Natural killer cell treated with Interleukin-12 subunit alpha and Interleukin-12 subunit beta and Interleukin-15 and Interleukin-18, amount 100 ng/mL, for 72 hours (primary cell): ENCODE results near the gene MIP. TPM values are rescaled to one million over a fixed set of nuclear protein-coding genes. Genes with fewer than 3 reads are reported as not detected.
"Not testable (repeated sequence)": the region's sequence is repeated elsewhere in the genome, so short reads cannot be mapped to it uniquely, and the experiment has no call there.

ENCODE experiments used
- ATAC-seq, 2 donors: fragments of 150-1000 bp; cut with Tn5 transposase in 1 of 2; sonication (Bioruptor Pico), chemical (Tn5 transposase) in 1 of 2; 2 replicates each; pipeline ENCODE4 v1.10.0; 2021
- DNase-seq: peaks from one replicate; pipeline ENCODE4 v3.0.0; 2022; ENCODE audit warnings: low spot score
- H3K27ac Mint-ChIP-seq, 2 donors: 1 replicate in 1 of 2; 2 replicates in 1 of 2; pipeline ENCODE4 v1.8.0; 2022; ENCODE audit warnings: mixed read lengths in 2 of 2, mild to moderate bottlenecking in 1 of 2, moderate library complexity in 1 of 2
- H3K27me3 Mint-ChIP-seq, 2 donors: 1 replicate in 1 of 2; 2 replicates in 1 of 2; pipeline ENCODE4 v1.8.0; 2022; ENCODE audit warnings: mixed read lengths in 2 of 2
- H3K36me3 Mint-ChIP-seq: one replicate; pipeline ENCODE4 v1.8.0; 2022; ENCODE audit warnings: mixed read lengths
- H3K4me1 Mint-ChIP-seq, 2 donors: 1 replicate in 1 of 2; 2 replicates in 1 of 2; pipeline ENCODE4 v1.8.0; 2022; ENCODE audit warnings: low read depth in 2 of 2, mixed read lengths in 2 of 2, mild to moderate bottlenecking in 1 of 2
- H3K4me3 Mint-ChIP-seq: one replicate; pipeline ENCODE4 v1.8.0; 2022; ENCODE audit warnings: mixed read lengths
- H3K9me3 Mint-ChIP-seq: 2 replicates; pipeline ENCODE4 v1.8.0; 2022; ENCODE audit warnings: mixed read lengths
- total RNA-seq, 2 donors: library from RNA; stranded (reverse); gene quantifications; one replicate each; pipeline ENCODE4 v1.2.3, GENCODE V29; 2022

The MIP gene
- total RNA-seq, 2 donors from 2014 or later, result 0.75 TPM; not detected in 1

DNA sequence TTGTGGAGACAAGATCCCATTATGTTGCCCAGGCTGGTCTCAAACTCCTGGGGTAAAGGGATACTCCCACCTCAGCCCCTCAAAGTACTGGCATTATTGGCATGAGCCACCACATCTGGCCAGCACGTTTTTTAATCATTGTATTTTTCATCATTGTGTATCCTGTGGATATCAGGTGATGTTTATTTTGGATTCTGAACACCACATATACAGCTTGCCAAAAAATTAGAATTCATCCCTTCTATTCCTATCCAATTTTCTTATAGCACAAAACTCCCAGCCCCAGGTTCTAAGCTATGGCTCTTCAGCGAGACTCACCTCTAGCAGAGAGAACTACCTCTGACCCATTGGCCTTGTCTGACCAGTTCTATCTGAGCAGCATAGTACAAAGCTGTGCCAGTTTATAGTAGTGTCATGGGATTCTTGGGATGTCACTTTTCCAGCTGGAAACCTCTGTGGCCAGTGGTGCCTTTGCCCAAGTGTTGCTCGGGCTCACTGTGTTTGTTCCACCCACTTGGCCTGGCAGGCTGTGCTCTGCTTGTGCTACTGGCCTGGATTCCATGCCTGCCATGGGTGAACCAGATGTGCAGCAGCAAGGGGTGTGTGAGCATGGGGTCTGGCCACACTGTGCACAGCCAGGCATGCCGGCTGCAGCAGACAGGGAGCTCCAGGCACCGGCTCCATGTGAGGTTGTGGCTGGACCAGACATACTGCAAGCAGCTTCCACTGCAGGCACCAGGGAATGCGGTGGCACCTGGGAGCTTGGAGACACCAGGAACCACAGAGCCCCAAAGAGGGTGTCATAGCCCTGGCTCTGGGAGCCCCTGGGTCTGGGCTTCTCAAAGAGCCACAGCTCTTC, 42.4 kb downstream of the MIP start:
- Mint-ChIP-seq H3K4me3 (no peak overlapping the region), H3K4me1 (no peaks in the 10 kb centered on the region), H3K27me3 (no peaks in the 10 kb centered on the region), H3K9me3 (no peaks in the 10 kb centered on the region), H3K36me3 (peaks cover 5% of the 10 kb centered on the region), H3K27ac (no peak overlapping the region)
- ATAC-seq (peak in 1 of 2 donors; percentile 14), DNase-seq (no peak)

DNA sequence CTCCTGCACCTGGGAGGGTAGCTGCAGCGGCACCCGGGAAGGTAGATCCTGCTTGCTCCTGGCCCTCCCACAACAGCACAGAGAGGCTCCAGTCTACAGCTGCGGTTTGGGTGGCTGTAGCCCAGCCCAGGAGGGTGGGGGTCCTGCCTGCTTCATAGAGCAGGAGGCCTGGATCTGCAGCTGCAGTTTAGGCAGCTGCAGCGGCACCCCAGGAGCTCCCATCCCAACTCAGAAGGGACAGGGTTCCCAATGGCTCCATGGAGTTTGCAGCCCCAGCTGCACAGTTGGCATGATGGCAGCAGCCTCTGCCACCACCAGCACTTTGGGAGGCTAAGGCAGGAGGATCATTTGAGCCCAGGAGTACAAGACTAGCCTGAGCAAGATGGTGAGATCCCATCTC, 43.7 kb downstream of the MIP start:
- DNase-seq (no peak), ATAC-seq (no peak)
- Mint-ChIP-seq H3K4me3 (no peak overlapping the region), H3K9me3 (no peaks in the 10 kb centered on the region), H3K4me1 (no peaks in the 10 kb centered on the region), H3K36me3 (peaks cover 5% of the 10 kb centered on the region), H3K27me3 (no peaks in the 10 kb centered on the region), H3K27ac (no peak overlapping the region)

DNA sequence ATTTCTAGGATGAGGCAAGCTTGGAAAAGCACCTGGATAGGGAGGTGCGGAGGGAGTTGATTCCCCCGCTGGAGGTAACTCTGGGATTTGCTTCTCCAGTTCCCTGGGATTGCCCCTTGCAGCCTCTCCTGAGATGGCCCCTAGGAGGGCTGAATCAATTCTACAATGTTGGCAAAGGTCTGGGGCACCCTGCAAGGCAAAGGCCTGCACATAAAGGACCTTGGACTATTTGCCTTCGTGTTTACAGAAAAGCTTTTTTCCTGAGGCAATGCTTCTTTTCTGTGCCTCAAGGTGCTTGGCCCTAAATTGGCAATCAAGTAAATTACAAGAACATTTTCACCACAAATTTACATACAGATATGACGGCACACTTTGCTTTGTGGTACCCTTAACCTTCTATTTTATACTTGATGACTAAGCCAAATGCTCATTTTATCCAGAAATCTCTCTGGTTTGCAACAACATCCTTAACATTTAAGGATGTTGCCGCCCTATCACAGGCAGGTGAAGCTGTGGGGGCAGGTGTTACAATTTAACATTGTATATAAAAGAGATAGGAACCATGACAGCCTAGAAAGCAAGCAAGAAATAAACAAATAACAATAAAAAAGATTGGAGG, 45.5 kb downstream of the MIP start:
- Mint-ChIP-seq H3K9me3 (no peaks in the 10 kb centered on the region), H3K27me3 (no peaks in the 10 kb centered on the region), H3K4me1 (no peaks in the 10 kb centered on the region), H3K27ac (no peak overlapping the region), H3K4me3 (no peak overlapping the region), H3K36me3 (no peaks in the 10 kb centered on the region)
- no peak for ATAC-seq
- DNase-seq, result no peak

DNA sequence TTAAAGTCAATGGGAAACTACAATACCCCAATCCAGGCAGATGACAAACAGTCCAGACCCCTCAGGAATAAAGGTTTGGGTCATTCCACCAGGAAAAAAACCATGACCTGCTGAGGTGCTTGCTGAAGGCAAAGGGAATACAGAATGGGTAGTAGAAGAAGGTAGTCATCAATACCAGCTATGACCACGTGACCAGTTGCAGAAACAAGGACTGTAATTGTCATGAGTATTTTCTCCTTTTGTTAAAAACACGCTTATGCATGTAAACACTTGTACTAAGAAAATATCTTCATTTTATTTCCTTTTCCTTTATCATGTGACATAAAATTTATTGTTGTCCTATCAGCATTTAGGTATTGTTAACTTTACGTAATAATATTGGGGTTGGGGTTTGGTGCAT, 50.2 kb downstream of the MIP start:
- H3K27ac Mint-ChIP-seq, H3K4me1 Mint-ChIP-seq, DNase-seq: not testable (repeated sequence)

DNA sequence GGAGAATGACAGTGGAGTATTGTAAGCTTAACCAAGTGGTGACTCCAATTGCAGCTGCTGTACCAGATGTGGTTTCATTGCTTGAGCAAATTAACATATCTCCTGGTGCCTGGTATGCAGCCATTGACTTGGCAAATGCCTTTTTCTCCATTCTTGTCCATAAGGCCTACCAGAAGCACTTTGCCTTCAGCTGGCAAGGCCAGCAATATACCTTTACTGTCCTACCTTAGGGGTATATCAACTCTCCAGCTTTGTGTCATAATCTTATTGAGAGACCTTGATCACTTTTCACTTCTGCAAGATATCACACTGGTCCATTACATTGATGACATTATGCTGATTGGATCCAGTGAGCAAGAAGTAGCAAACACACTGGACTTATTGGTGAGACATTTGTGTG, 52.8 kb downstream of the MIP start:
- H3K9me3 Mint-ChIP-seq, H3K4me1 Mint-ChIP-seq, H3K4me3 Mint-ChIP-seq, H3K27me3 Mint-ChIP-seq, DNase-seq, ATAC-seq, H3K27ac Mint-ChIP-seq, H3K36me3 Mint-ChIP-seq: not testable (repeated sequence)

More for the DNA sequence above, 50.2 kb downstream of the MIP start:
- H3K9me3 Mint-ChIP-seq, H3K4me3 Mint-ChIP-seq, H3K27me3 Mint-ChIP-seq, H3K36me3 Mint-ChIP-seq, ATAC-seq: not testable (repeated sequence)

DNA sequence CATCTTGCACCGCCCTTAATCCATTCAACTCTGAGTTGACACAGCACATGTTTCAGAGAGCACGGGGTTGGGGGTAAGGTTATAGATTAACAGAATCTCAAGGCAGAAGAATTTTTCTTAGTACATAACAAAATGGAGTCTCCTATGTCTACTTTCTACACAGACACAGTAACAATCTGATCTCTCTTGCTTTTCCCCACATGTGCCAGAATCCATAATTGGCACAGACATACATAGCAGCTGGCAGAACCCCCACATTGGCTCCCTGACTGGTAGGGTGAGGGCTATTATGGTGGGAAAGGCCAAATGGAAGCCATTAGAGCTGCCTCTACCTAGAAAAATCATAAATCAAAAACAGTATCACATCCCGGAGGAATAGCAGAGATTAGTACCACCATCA, 53.3 kb downstream of the MIP start:
- DNase-seq, H3K36me3 Mint-ChIP-seq, H3K9me3 Mint-ChIP-seq, H3K27me3 Mint-ChIP-seq, H3K4me1 Mint-ChIP-seq, H3K4me3 Mint-ChIP-seq, H3K27ac Mint-ChIP-seq, ATAC-seq: not testable (repeated sequence)

Other genes starting within 250 kb of the MIP start
- 10 to 100 TPM; 34.1 to 48.8 TPM for gene RNF41, start 232.7 kb downstream of the MIP start, total RNA-seq
- gene NABP2, start 230.3 kb downstream of the MIP start, total RNA-seq, result 10 to 100 TPM; 66.3 to 81.6 TPM
- gene SLC39A5, start 224.6 kb downstream of the MIP start, total RNA-seq, result 1 to 10 TPM in 1 of 2 donors, under 1 TPM in 1; 0.50 to 1.4 TPM
- 10 to 100 TPM; 59.3 to 99.3 TPM for gene ANKRD52, start 196.3 kb downstream of the MIP start, total RNA-seq
- gene COQ10A, start 187.7 kb downstream of the MIP start, total RNA-seq, result 10 to 100 TPM; 15.4 to 26.1 TPM
- 100 to 1,000 TPM; 206 to 278 TPM for gene CS, start 154.3 kb downstream of the MIP start, total RNA-seq
- 100 to 1,000 TPM; 132 to 162 TPM for gene CNPY2, start 138.7 kb downstream of the MIP start, total RNA-seq
- 10 to 100 TPM; 22.8 to 42.8 TPM for gene PAN2, start 120.7 kb downstream of the MIP start, total RNA-seq
- gene IL23A, start 115.8 kb downstream of the MIP start, total RNA-seq, result 1 to 10 TPM in 1 of 2 donors, under 1 TPM in 1; 0.84 to 1.3 TPM
- 100 to 1,000 TPM in 1 of 2 donors, 10 to 100 TPM in 1; 97.7 to 104 TPM for gene STAT2, start 94.5 kb downstream of the MIP start, total RNA-seq
- not detected for gene APOF, start 91.8 kb downstream of the MIP start, total RNA-seq
- 10 to 100 TPM; 29.8 to 80.6 TPM for gene TIMELESS, start 5.2 kb downstream of the MIP start, total RNA-seq
- gene SPRYD4, start 13.9 kb upstream of the MIP start, total RNA-seq, result 1 to 10 TPM; 2.8 to 6.9 TPM
- under 1 TPM in 1 of 2 donors, not detected in 1; 0.17 TPM for gene GLS2, start 33.5 kb upstream of the MIP start, total RNA-seq
- gene RBMS2, start 67.2 kb upstream of the MIP start, total RNA-seq, result 1 to 10 TPM; 1.5 to 2.9 TPM
- 100 to 1,000 TPM; 140 to 153 TPM for gene BAZ2A, start 175.7 kb upstream of the MIP start, total RNA-seq
- 100 to 1,000 TPM; 663 to 739 TPM for gene ATP5F1B, start 191.3 kb upstream of the MIP start, total RNA-seq
- 100 to 1,000 TPM; 201 to 270 TPM for gene PTGES3, start 233.6 kb upstream of the MIP start, total RNA-seq